Suprapubic skin (tissue), 4 donors: ENCODE results near the gene CHMP4A. TPM values are rescaled to one million over a fixed set of nuclear protein-coding genes. Genes with fewer than 3 reads are reported as not detected.

ENCODE experiments used
- DNase-seq, 2 donors: peaks; one replicate each; pipeline ENCODE4 v3.0.0-alpha.2; 2019; ENCODE audit warnings: low spot score in 2 of 2
- H3K27ac ChIP-seq: fragments of 200-600 bp; sonication (generic); one replicate; pipeline ENCODE4 v1.5.1; 2019
- H3K27me3 ChIP-seq: fragments of 200-600 bp; sonication (generic); one replicate; pipeline ENCODE4 v1.5.1; 2019
- H3K36me3 ChIP-seq: fragments of 200-600 bp; sonication (generic); one replicate; pipeline ENCODE4 v1.5.1; 2019
- H3K4me1 ChIP-seq: fragments of 200-600 bp; sonication (generic); one replicate; pipeline ENCODE4 v1.5.1; 2019
- H3K4me3 ChIP-seq: fragments of 200-600 bp; sonication (generic); one replicate; pipeline ENCODE4 v1.5.1; 2019; ENCODE audit warnings: mild to moderate bottlenecking
- H3K9me3 ChIP-seq: fragments of 200-600 bp; sonication (generic); one replicate; pipeline ENCODE4 v1.5.1; 2019
- CTCF ChIP-seq, 2 donors: fragments of 200-600 bp in 1 of 2; fragments of 450-650 bp in 1 of 2; sonication (generic) in 1 of 2; IDR thresholded peaks; one replicate each; pipeline ENCODE4 v1.5.1; 2016 to 2019; ENCODE audit warnings: antibody characterized with exemption in 2 of 2, mild to moderate bottlenecking in 1 of 2, moderate library complexity in 1 of 2
- EP300 ChIP-seq: sonication (generic); formaldehyde crosslinking; IDR thresholded peaks from one replicate; pipeline ENCODE4 v1.6.1; 2017; ENCODE audit warnings: antibody characterized with exemption
- POLR2A ChIP-seq, 2 donors: fragments of 450-650 bp; IDR thresholded peaks; one replicate each; pipeline ENCODE4 v1.6.1; 2017; ENCODE audit warnings: antibody characterized with exemption in 2 of 2, mild to moderate bottlenecking in 2 of 2, moderate library complexity in 2 of 2
- POLR2AphosphoS5 ChIP-seq, 3 donors: sonication (generic); formaldehyde crosslinking; IDR thresholded peaks; one replicate each; pipeline ENCODE4 v1.6.1; 2017; ENCODE audit warnings: antibody characterized with exemption in 3 of 3
- WGBS: methylation state at CpG from one replicate; pipeline ENCODE4 v1.1.5; 2018; 5-methylcytosine and 5-hydroxymethylcytosine counted together
- total RNA-seq, 4 donors: library from RNA; depleted of rRNA; stranded (reverse); fragments of >200 nt; gene quantifications; one replicate each; pipeline ENCODE4 v1.1.0, GENCODE V29; 2016

Gene CHMP4A
- total RNA-seq, 4 donors from 2014 or later = 47.2 to 86.3 (median 63.6) TPM

- Histone ChIP-seq H3K27ac (no peak overlapping the region), H3K4me1 (peaks cover 37% of the 10 kb centered on the region), H3K36me3 (peaks cover 26% of the 10 kb centered on the region), H3K4me3 (no peak overlapping the region), H3K27me3 (no peaks in the 10 kb centered on the region), H3K9me3 (no peaks in the 10 kb centered on the region)
- TF ChIP-seq EP300 (no peak), POLR2AphosphoS5 (IDR thresholded peaks at IDR 0.05) (no peak), POLR2A (IDR thresholded peaks at IDR 0.05) (no peak), CTCF (IDR thresholded peaks at IDR 0.05) (no peak)
- 80% methylated on average over 7 of the region's 7 CpGs for WGBS
- DNase-seq = no peak
These were observed 14.3 kb downstream of the CHMP4A start for GRCh38 chr14:24198814-24199524.

- TF ChIP-seq EP300 (no peak), CTCF (IDR thresholded peaks at IDR 0.05) (no peak), POLR2A (IDR thresholded peaks at IDR 0.05) (no peak), POLR2AphosphoS5 (IDR thresholded peaks at IDR 0.05) (no peak)
- Histone ChIP-seq H3K27ac (no peak overlapping the region), H3K27me3 (no peaks in the 10 kb centered on the region), H3K9me3 (no peaks in the 10 kb centered on the region), H3K4me3 (peak overlapping the region; percentile 99), H3K4me1 (peaks cover 47% of the 10 kb centered on the region), H3K36me3 (peaks cover 20% of the 10 kb centered on the region)
- WGBS = 90% methylated on average over 2 of the region's 2 CpGs
- no peak for DNase-seq
These were observed 16.2 kb downstream of the CHMP4A start for GRCh38 chr14:24197056-24197450.

- no peak for TF ChIP-seq POLR2AphosphoS5 (IDR thresholded peaks at IDR 0.05)
- no peak for TF ChIP-seq EP300
- TF ChIP-seq CTCF (IDR thresholded peaks at IDR 0.05) = no peak
- no peak for TF ChIP-seq POLR2A (IDR thresholded peaks at IDR 0.05)
- Histone ChIP-seq H3K4me3 (peak overlapping the region; percentile 99), H3K36me3 (peaks cover 21% of the 10 kb centered on the region), H3K9me3 (no peaks in the 10 kb centered on the region), H3K27me3 (no peaks in the 10 kb centered on the region), H3K27ac (peak overlapping the region; percentile 97), H3K4me1 (peaks cover 47% of the 10 kb centered on the region)
- no peak for DNase-seq
- WGBS = 40% methylated on average over 28 of the region's 33 CpGs
These were observed 16.9 kb downstream of the CHMP4A start for GRCh38 chr14:24196071-24197055.

GRCh38 chr14:24195186-24196070 lies 17.9 kb downstream of the CHMP4A start, which contains the start of gene TM9SF1:
Gene TM9SF1 (minus strand): TSS chr14:24195441. CDS start chr14:24195019, 422 bp downstream.
- H3K27me3 ChIP-seq = no peaks in the 10 kb centered on the region
- DNase-seq = peak; percentile 92 to 94
- peaks cover 47% of the 10 kb centered on the region for H3K4me1 ChIP-seq
- TF ChIP-seq CTCF (IDR thresholded peaks at IDR 0.05) (no peak), POLR2AphosphoS5 (IDR thresholded peaks at IDR 0.05) (peak; percentile 75 to 93 (median 81)), POLR2A (IDR thresholded peaks at IDR 0.05) (peak; percentile 40 to 48), EP300 (no peak)
- H3K36me3 ChIP-seq = peaks cover 23% of the 10 kb centered on the region
- WGBS = 1% methylated on average over 10 of the region's 89 CpGs
- H3K4me3 ChIP-seq = peak within 1 kb of the TSS; percentile 99
- H3K27ac ChIP-seq = peak within 1 kb of the TSS; percentile 97
- H3K9me3 ChIP-seq = no peaks in the 10 kb centered on the region
